ENCODE data around the gene PDC. TPM values are rescaled to one million over a fixed set of nuclear protein-coding genes. Genes with fewer than 3 reads are reported as not detected.

PDC gene
- total RNA-seq, 4 donors from 2014 or later: not detected

- intact Hi-C loops (cut with DNase I; ENCODE audit: low total_unique reads): no loop called here
- DNase-seq (ENCODE audit: low spot score in 2 of 2): no peak
- H3K4me3 ChIP-seq (ENCODE audit: low read depth, poor library complexity, severe bottlenecking): no peak overlapping the region
- WGBS, 2 donors: 94 to 96% methylated on average over 4 of the region's 4 CpGs
- TF ChIP-seq CTCF (IDR thresholded peaks at IDR 0.05) (no peak), POLR2A (IDR thresholded peaks at IDR 0.05) (no peak)
These were observed 37.2 kb upstream of the PDC start for GRCh38 chr1:186498071-186498470.

DNA sequence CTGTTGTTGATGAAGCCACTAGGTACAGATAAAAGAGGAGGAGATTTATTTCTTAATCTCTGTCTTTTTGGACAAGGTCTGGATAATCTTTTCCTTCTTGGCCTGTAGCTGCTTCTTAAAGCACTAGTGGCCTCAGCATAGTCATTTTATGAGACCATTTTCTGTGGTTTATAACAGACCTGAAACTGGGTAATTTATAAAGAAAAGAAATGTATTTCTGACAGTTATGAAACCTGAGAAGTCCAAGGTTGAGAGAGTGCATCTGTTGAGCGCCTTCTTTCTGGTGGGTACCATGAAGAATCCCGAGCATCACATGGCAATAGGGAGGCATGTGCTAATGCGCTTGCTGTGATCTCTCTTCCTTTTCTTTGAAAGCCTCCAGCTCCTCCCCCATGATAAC, 36.7 kb upstream of the PDC start:
- intact Hi-C loops (cut with DNase I; ENCODE audit: low total_unique reads): no loop called here
- no peak for TF ChIP-seq POLR2A (IDR thresholded peaks at IDR 0.05)
- no peak for TF ChIP-seq CTCF (IDR thresholded peaks at IDR 0.05)
- H3K4me3 ChIP-seq (ENCODE audit: low read depth, poor library complexity, severe bottlenecking): no peak overlapping the region
- DNase-seq (ENCODE audit: low spot score in 2 of 2): no peak
- 96 to 97% methylated on average over 3 of the region's 3 CpGs for WGBS, 2 donors

DNA sequence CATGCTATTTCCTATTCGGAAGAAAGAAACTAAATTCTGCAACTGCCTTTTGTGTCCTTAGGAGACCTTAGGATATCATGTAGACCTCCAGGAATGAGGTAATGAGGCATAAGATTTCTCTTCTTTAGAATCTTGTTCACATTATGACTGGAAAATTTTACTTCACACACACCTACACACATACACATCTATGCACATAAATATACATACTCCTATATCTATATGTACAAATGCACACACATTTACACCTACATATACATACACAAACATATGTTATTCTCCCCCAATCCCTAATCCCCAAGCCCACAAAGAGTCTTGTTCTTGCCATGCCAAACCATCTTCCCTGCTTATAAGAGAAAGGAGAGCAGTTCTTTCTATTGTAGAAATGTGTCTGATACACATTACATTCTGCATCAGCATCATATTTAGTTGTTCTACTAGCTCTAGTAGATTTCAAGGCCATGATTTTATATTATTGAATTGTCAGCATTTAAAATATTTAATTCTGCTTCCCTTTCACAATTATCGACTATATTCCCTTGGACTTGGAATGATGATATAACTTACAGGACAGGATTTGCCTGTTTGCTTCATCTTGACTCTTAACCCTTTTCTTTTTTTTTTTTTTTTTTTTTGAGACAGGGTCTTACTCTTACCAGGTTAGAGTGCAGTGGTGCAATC, 35.4 kb upstream of the PDC start:
- no peak for TF ChIP-seq POLR2A (IDR thresholded peaks at IDR 0.05)
- TF ChIP-seq CTCF (IDR thresholded peaks at IDR 0.05): no peak
- 78% methylated on average over 2 of the region's 2 CpGs for WGBS, 2 donors
- no peak for DNase-seq (ENCODE audit: low spot score in 2 of 2)
- intact Hi-C loops (cut with DNase I; ENCODE audit: low total_unique reads): no loop called here
- no peak overlapping the region for H3K4me3 ChIP-seq (ENCODE audit: low read depth, poor library complexity, severe bottlenecking)

- no peak overlapping the region for H3K4me3 ChIP-seq (ENCODE audit: low read depth, poor library complexity, severe bottlenecking)
- intact Hi-C loops (cut with DNase I; ENCODE audit: low total_unique reads): no loop called here
- no peak for TF ChIP-seq POLR2A (IDR thresholded peaks at IDR 0.05)
- TF ChIP-seq CTCF (IDR thresholded peaks at IDR 0.05): no peak
- 64 to 95% methylated on average over 2 of the region's 2 CpGs for WGBS, 2 donors
- no peak for DNase-seq (ENCODE audit: low spot score in 2 of 2)
These were observed 33.9 kb upstream of the PDC start for GRCh38 chr1:186494832-186495271.

DNA sequence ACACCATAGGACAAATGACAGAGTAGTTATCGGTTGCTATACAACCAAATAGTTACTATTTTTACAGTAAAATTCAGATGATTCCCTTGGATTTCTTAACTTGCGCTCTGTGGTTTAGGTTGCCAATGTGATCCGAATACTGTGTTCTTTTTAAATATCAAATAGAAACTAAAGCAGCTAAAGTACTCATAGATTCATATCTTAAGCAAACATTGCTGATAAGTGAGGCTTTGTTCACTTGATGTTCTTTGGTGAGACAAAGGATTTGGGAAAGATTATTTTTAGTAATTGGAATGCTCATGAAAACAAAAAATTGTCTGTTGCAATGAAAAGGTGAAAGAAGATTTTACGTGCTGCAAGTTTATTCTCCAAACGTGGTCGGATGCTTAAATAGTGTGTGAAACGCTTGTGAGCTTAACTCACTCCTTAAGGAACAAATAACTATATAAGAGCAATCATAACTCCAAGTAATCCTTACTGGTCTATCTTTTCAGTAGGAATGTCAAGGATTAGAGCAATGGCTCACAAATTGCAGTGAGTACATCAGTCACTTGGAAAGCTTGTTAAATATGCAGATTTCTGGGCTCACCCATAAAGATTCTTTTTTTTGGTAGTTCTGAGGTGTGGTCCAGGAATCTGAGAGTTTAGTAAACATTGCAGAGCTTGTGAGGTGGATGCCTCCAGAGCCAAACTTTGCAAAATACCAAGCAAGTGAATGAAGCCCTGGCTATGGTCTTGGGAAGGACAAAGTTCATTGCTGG, 31.8 kb upstream of the PDC start:
- intact Hi-C loops (cut with DNase I; ENCODE audit: low total_unique reads): no loop called here
- DNase-seq (ENCODE audit: low spot score in 2 of 2): no peak
- no peak overlapping the region for H3K4me3 ChIP-seq (ENCODE audit: low read depth, poor library complexity, severe bottlenecking)
- 75 to 91% methylated on average over 7 of the region's 7 CpGs for WGBS, 2 donors
- TF ChIP-seq POLR2A (IDR thresholded peaks at IDR 0.05): no peak
- TF ChIP-seq CTCF (IDR thresholded peaks at IDR 0.05): no peak
